ENCODE data around the gene PGLYRP2. TPM values are rescaled to one million over a fixed set of nuclear protein-coding genes. Genes with fewer than 3 reads are reported as not detected.

Gene PGLYRP2
- polyA plus RNA-seq, 1 donor: not detected

- no peak for DNase-seq (ENCODE audit: low read depth)
Observed at GRCh38 chr19:15426485-15427349, 52.6 kb downstream of the PGLYRP2 start.

- no peak for DNase-seq (ENCODE audit: low read depth)
Observed at GRCh38 chr19:15425321-15425950, 53.9 kb downstream of the PGLYRP2 start.

- DNase-seq (ENCODE audit: low read depth): no peak
Observed at GRCh38 chr19:15424692-15425272, 54.5 kb downstream of the PGLYRP2 start.

GRCh38 chr19:15424121-15424520 is 55.2 kb downstream of the PGLYRP2 start:
- no peak for DNase-seq (ENCODE audit: low read depth)

GRCh38 chr19:15423130-15423529 is 56.2 kb downstream of the PGLYRP2 start:
- no peak for DNase-seq (ENCODE audit: low read depth)

- no peak for DNase-seq (ENCODE audit: low read depth)
Observed at GRCh38 chr19:15422296-15423075, 56.8 kb downstream of the PGLYRP2 start.

- DNase-seq (ENCODE audit: low read depth): no peak
Observed at GRCh38 chr19:15421721-15422260, 57.5 kb downstream of the PGLYRP2 start.

- no peak for DNase-seq (ENCODE audit: low read depth)
Observed at GRCh38 chr19:15421136-15421695, 58.1 kb downstream of the PGLYRP2 start.

- DNase-seq (ENCODE audit: low read depth): no peak
Observed at GRCh38 chr19:15419413-15420025, 59.8 kb downstream of the PGLYRP2 start.

Other genes starting within 250 kb of the PGLYRP2 start
- 0.30 TPM for gene EPHX3, start 247.1 kb downstream of the PGLYRP2 start, polyA plus RNA-seq (ENCODE audit: insufficient read length)
- 35.7 TPM for gene BRD4, start 147.0 kb downstream of the PGLYRP2 start, polyA plus RNA-seq (ENCODE audit: insufficient read length)
- gene AKAP8, start 99.7 kb downstream of the PGLYRP2 start, polyA plus RNA-seq (ENCODE audit: insufficient read length): 20.9 TPM
- 69.5 TPM for gene AKAP8L, start 60.5 kb downstream of the PGLYRP2 start, polyA plus RNA-seq (ENCODE audit: insufficient read length)
- gene WIZ, start 29.5 kb downstream of the PGLYRP2 start, polyA plus RNA-seq (ENCODE audit: insufficient read length): 31.2 TPM
- 0.90 TPM for gene RASAL3, start 15.0 kb downstream of the PGLYRP2 start, polyA plus RNA-seq (ENCODE audit: insufficient read length)
- not detected for gene CYP4F22, start 29.0 kb upstream of the PGLYRP2 start, polyA plus RNA-seq (ENCODE audit: insufficient read length)
- gene CYP4F8, start 135.7 kb upstream of the PGLYRP2 start, polyA plus RNA-seq (ENCODE audit: insufficient read length): not detected
- gene CYP4F3, start 161.4 kb upstream of the PGLYRP2 start, polyA plus RNA-seq (ENCODE audit: insufficient read length): 0.24 TPM
- 0.62 TPM for gene CYP4F12, start 193.6 kb upstream of the PGLYRP2 start, polyA plus RNA-seq (ENCODE audit: insufficient read length)
- gene OR10H2, start 248.5 kb upstream of the PGLYRP2 start, polyA plus RNA-seq (ENCODE audit: insufficient read length): not detected